Measurements from ENCODE around the gene MREG.
"Not testable (repeated sequence)": the region's sequence is repeated elsewhere in the genome, so short reads cannot be mapped to it uniquely, and the experiment has no call there.

The MREG gene

GRCh38 chr2:215966951-215967350 lies 46.4 kb downstream of the MREG start:
- H3K36me3 Mint-ChIP-seq (ENCODE audit: low read depth): peaks cover 36% of the 10 kb centered on the region
- DNase-seq: no peak
- peaks cover 17% of the 10 kb centered on the region for H3K9me3 Mint-ChIP-seq
- H3K27me3 Mint-ChIP-seq (ENCODE audit: low read depth, poor library complexity): no peaks in the 10 kb centered on the region
- H3K27ac Mint-ChIP-seq: no peak overlapping the region
- TF ChIP-seq CTCF (IDR thresholded peaks at IDR 0.05): no peak
- no peak overlapping the region for H3K4me3 Mint-ChIP-seq
- peaks cover 22% of the 10 kb centered on the region for H3K4me1 Mint-ChIP-seq

GRCh38 chr2:215966274-215966673 lies 47.1 kb downstream of the MREG start:
- DNase-seq: no peak
- no peak for TF ChIP-seq CTCF (IDR thresholded peaks at IDR 0.05)
- Mint-ChIP-seq H3K4me1 (peaks cover 29% of the 10 kb centered on the region), H3K27ac (no peak overlapping the region), H3K36me3 (ENCODE audit: low read depth) (peaks cover 33% of the 10 kb centered on the region), H3K4me3 (no peak overlapping the region), H3K27me3 (ENCODE audit: low read depth, poor library complexity) (no peaks in the 10 kb centered on the region), H3K9me3 (peaks cover 17% of the 10 kb centered on the region)

- Mint-ChIP-seq H3K4me3 (no peak overlapping the region), H3K36me3 (ENCODE audit: low read depth) (peaks cover 30% of the 10 kb centered on the region), H3K27ac (peak overlapping the region; percentile 49), H3K27me3 (ENCODE audit: low read depth, poor library complexity) (no peaks in the 10 kb centered on the region), H3K9me3 (peaks cover 13% of the 10 kb centered on the region), H3K4me1 (peaks cover 35% of the 10 kb centered on the region)
- DNase-seq: no peak
- no peak for TF ChIP-seq CTCF (IDR thresholded peaks at IDR 0.05)
Observed at GRCh38 chr2:215965532-215966165, 47.7 kb downstream of the MREG start.

DNA sequence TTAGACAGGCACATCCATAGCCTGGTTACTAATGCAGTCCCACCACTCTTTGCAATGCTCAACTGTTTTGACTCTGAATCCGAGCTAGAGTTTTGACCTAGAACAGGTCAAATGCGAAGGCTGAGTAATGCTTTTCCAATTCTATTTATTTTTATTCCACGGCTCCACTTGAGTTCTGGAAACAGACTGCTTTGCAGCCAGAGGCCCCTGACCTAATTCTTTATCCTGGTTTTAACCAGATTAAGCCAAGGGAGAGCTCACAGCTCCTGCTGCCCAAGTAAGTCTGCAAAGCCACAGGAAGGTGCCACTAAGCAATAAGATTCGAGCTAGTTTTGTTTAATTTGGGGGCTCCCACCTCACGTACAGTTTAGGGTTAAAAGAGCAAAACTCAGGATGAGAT lies 51.4 kb downstream of the MREG start:
- no peak for DNase-seq
- peaks cover 36% of the 10 kb centered on the region for H3K36me3 Mint-ChIP-seq (ENCODE audit: low read depth)
- peaks cover 60% of the 10 kb centered on the region for H3K4me1 Mint-ChIP-seq
- peaks cover 4% of the 10 kb centered on the region for H3K9me3 Mint-ChIP-seq
- H3K4me3 Mint-ChIP-seq: no peak overlapping the region
- peak overlapping the region; percentile 24 for H3K27ac Mint-ChIP-seq
- TF ChIP-seq CTCF (IDR thresholded peaks at IDR 0.05): no peak
- no peaks in the 10 kb centered on the region for H3K27me3 Mint-ChIP-seq (ENCODE audit: low read depth, poor library complexity)

DNA sequence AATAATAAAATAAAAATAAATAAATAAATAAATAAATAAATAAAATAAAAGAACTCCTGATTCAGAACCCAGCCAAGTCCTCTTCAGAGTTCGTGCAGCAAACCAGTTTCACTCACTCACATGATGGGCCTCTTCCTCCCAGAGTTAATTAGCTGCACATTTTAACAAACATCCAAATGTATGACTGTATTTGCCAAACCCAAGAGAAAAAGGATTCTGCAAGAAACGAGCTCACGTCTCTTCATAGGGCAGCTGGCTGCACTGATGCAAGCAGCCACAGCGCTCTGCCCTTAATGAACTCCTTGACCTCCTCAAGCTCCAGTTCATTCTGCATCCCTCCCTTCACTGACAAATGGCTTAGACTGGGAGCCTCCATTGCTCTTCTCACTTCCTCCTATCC lies 55.1 kb downstream of the MREG start:
- no peak for TF ChIP-seq CTCF (IDR thresholded peaks at IDR 0.05)
- Mint-ChIP-seq H3K4me1 (peaks cover 45% of the 10 kb centered on the region), H3K4me3 (no peak overlapping the region), H3K36me3 (ENCODE audit: low read depth) (peaks cover 31% of the 10 kb centered on the region), H3K27me3 (ENCODE audit: low read depth, poor library complexity) (peaks cover 2% of the 10 kb centered on the region), H3K27ac (peak overlapping the region; percentile 37), H3K9me3 (peaks cover 4% of the 10 kb centered on the region)
- no peak for DNase-seq

GRCh38 chr2:215957354-215958122 lies 55.8 kb downstream of the MREG start:
- not testable (repeated sequence) for DNase-seq; H3K9me3 Mint-ChIP-seq; H3K27me3 Mint-ChIP-seq (ENCODE audit: low read depth, poor library complexity); H3K27ac Mint-ChIP-seq; H3K4me3 Mint-ChIP-seq
- Mint-ChIP-seq H3K4me1 (peaks cover 44% of the 10 kb centered on the region), H3K36me3 (ENCODE audit: low read depth) (peaks cover 28% of the 10 kb centered on the region)

Data from nephron progenitor cell (in vitro differentiated cells).